HL-60 (cell line): ENCODE measurements around the gene DCP2.

Experiments
- GABPA ChIP-seq: IDR thresholded peaks from 2 replicates; pipeline ENCODE4 v1.6.1; 2012; ENCODE audit warnings: low read depth
- POLR2AphosphoS5 ChIP-seq: IDR thresholded peaks from 2 replicates; pipeline ENCODE4 v1.6.1; 2012; ENCODE audit warnings: low read depth
- REST ChIP-seq: IDR thresholded peaks from 2 replicates; pipeline ENCODE4 v1.6.1; 2012; ENCODE audit warnings: low read depth; ENCODE audit not compliant: insufficient replicate concordance
- SPI1 ChIP-seq: IDR thresholded peaks from 2 replicates; pipeline ENCODE4 v1.6.1; 2012; ENCODE audit warnings: low read depth, mild to moderate bottlenecking, borderline replicate concordance
- TF ChIP-seq, protein P1 (sequence below): IDR thresholded peaks from one replicate; pipeline ENCODE4 v1.5.1; 2011; ENCODE audit warnings: low read length, control low read depth, inconsistent platforms; ENCODE audit not compliant: insufficient read depth

GRCh38 chr5:113061846-113062780, 85.5 kb downstream of the DCP2 start:
- TF ChIP-seq, protein P1, sequence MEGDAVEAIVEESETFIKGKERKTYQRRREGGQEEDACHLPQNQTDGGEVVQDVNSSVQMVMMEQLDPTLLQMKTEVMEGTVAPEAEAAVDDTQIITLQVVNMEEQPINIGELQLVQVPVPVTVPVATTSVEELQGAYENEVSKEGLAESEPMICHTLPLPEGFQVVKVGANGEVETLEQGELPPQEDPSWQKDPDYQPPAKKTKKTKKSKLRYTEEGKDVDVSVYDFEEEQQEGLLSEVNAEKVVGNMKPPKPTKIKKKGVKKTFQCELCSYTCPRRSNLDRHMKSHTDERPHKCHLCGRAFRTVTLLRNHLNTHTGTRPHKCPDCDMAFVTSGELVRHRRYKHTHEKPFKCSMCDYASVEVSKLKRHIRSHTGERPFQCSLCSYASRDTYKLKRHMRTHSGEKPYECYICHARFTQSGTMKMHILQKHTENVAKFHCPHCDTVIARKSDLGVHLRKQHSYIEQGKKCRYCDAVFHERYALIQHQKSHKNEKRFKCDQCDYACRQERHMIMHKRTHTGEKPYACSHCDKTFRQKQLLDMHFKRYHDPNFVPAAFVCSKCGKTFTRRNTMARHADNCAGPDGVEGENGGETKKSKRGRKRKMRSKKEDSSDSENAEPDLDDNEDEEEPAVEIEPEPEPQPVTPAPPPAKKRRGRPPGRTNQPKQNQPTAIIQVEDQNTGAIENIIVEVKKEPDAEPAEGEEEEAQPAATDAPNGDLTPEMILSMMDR, result no peak
- no peak for TF ChIP-seq REST
- TF ChIP-seq POLR2AphosphoS5, result no peak
- TF ChIP-seq SPI1, result no peak
- no peak for TF ChIP-seq GABPA
